WTC11 (cell line): ENCODE measurements around the gene ACTN2. TPM values are rescaled to one million over a fixed set of nuclear protein-coding genes. Genes with fewer than 3 reads are reported as not detected.

ENCODE experiments used
- ATAC-seq: fragments of 200-7000 bp; cut with Tn5 transposase; 2 replicates; pipeline ENCODE4 v1.10.0; 2021; ENCODE audit warnings: mild to moderate bottlenecking, moderate library complexity
- CTCF ChIA-PET: fragments of 300-600 bp; sonication (Branson Sonifier 250); formaldehyde crosslinking; loops from one replicate; lab custom pipeline; 2021; ENCODE audit warnings: antibody characterized with exemption; lab: Charles Lee
- POLR2A ChIA-PET: fragments of 350-600 bp; sonication (Branson Sonifier 250); formaldehyde crosslinking; loops from one replicate; lab custom pipeline; 2021; ENCODE audit warnings: antibody characterized with exemption; lab: Charles Lee
- DNase-seq: peaks from one replicate; pipeline ENCODE4 v3.0.0; 2021; ENCODE audit warnings: low spot score
- H3K27ac Mint-ChIP-seq: 2 replicates; pipeline ENCODE4 v1.8.0; 2021; ENCODE audit warnings: mixed read lengths
- H3K27me3 Mint-ChIP-seq: 2 replicates; pipeline ENCODE4 v1.8.0; 2021; ENCODE audit warnings: low read depth, mild to moderate bottlenecking, moderate library complexity, mixed read lengths
- H3K36me3 Mint-ChIP-seq: 2 replicates; pipeline ENCODE4 v1.8.0; 2021; ENCODE audit warnings: mixed read lengths
- H3K4me1 Mint-ChIP-seq: 2 replicates; pipeline ENCODE4 v1.8.0; 2022; ENCODE audit warnings: mixed read lengths
- H3K4me3 Mint-ChIP-seq: 2 replicates; pipeline ENCODE4 v1.8.0; 2021; ENCODE audit warnings: mild to moderate bottlenecking, moderate library complexity, mixed read lengths
- H3K9me3 Mint-ChIP-seq: 2 replicates; pipeline ENCODE4 v1.8.0; 2021; ENCODE audit warnings: mixed read lengths
- ATF2 ChIP-seq: sonication (generic); formaldehyde crosslinking; IDR thresholded peaks from 2 replicates; pipeline ENCODE4 v1.8.1; 2022; ENCODE audit warnings: low read depth, missing genetic modification reagents, borderline replicate concordance
- CBFB ChIP-seq: sonication (generic); formaldehyde crosslinking; IDR thresholded peaks from 2 replicates; pipeline ENCODE4 v1.8.1; 2022; ENCODE audit warnings: mild to moderate bottlenecking, low read depth, missing genetic modification reagents
- CREM ChIP-seq: sonication (generic); formaldehyde crosslinking; IDR thresholded peaks from 2 replicates; pipeline ENCODE4 v1.8.1; 2022; ENCODE audit warnings: mild to moderate bottlenecking, missing genetic modification reagents, moderate library complexity
- CTCF ChIP-seq: fragments of 200-600 bp; IDR thresholded peaks from 2 replicates; pipeline ENCODE4 v1.8.0; 2022; ENCODE audit warnings: antibody characterized with exemption
- E2F1 ChIP-seq: sonication (generic); formaldehyde crosslinking; IDR thresholded peaks from 2 replicates; pipeline ENCODE4 v1.8.0; 2022; ENCODE audit warnings: mild to moderate bottlenecking, missing genetic modification reagents
- ELF4 ChIP-seq: sonication (generic); formaldehyde crosslinking; IDR thresholded peaks from 2 replicates; pipeline ENCODE4 v1.8.1; 2022; ENCODE audit warnings: low read depth, mild to moderate bottlenecking, moderate library complexity, missing genetic modification reagents
- EMX1 ChIP-seq: fragments of 250-450 bp; sonication (Bioruptor Pico); IDR thresholded peaks from 2 replicates; pipeline ENCODE4 v1.8.0; 2021; ENCODE audit warnings: mild to moderate bottlenecking
- ETV6 ChIP-seq: sonication (generic); formaldehyde crosslinking; IDR thresholded peaks from 2 replicates; pipeline ENCODE4 v1.8.1; 2022; ENCODE audit warnings: mild to moderate bottlenecking, missing genetic modification reagents
- HMGA2 ChIP-seq: fragments of 250-450 bp; sonication (Bioruptor Pico); IDR thresholded peaks from 2 replicates; pipeline ENCODE4 v1.4.0; 2021; ENCODE audit warnings: mild to moderate bottlenecking, moderate library complexity
- IRF2 ChIP-seq: sonication (generic); formaldehyde crosslinking; IDR thresholded peaks from 2 replicates; pipeline ENCODE4 v1.8.0; 2022; ENCODE audit warnings: low read depth, missing genetic modification reagents, borderline replicate concordance
- KAT7 ChIP-seq: sonication (generic); formaldehyde crosslinking; IDR thresholded peaks from 2 replicates; pipeline ENCODE4 v1.8.1; 2023; ENCODE audit warnings: missing genetic modification reagents, mild to moderate bottlenecking, borderline replicate concordance
- MXD4 ChIP-seq: fragments of 250-450 bp; sonication (Bioruptor Pico); IDR thresholded peaks from 2 replicates; pipeline ENCODE4 v1.8.0; 2021; ENCODE audit warnings: mild to moderate bottlenecking, moderate library complexity, borderline replicate concordance
- OVOL2 ChIP-seq: fragments of 250-450 bp; sonication (Bioruptor Pico); IDR thresholded peaks from 2 replicates; pipeline ENCODE4 v1.9.0; 2021; ENCODE audit warnings: mild to moderate bottlenecking, borderline replicate concordance
- PRDM15 ChIP-seq: sonication (generic); formaldehyde crosslinking; IDR thresholded peaks from 2 replicates; pipeline ENCODE4 v1.8.0; 2022; ENCODE audit warnings: missing genetic modification reagents
- SMAD3 ChIP-seq: sonication (generic); formaldehyde crosslinking; IDR thresholded peaks from 2 replicates; pipeline ENCODE4 v1.8.0; 2022; ENCODE audit warnings: missing genetic modification reagents, mild to moderate bottlenecking, borderline replicate concordance
- TCF7 ChIP-seq: sonication (generic); formaldehyde crosslinking; IDR thresholded peaks from 2 replicates; pipeline ENCODE4 v1.8.0; 2022; ENCODE audit warnings: mild to moderate bottlenecking, low read depth, missing genetic modification reagents, moderate library complexity
- USF1 ChIP-seq: sonication (generic); formaldehyde crosslinking; IDR thresholded peaks from 2 replicates; pipeline ENCODE4 v1.8.0; 2022; ENCODE audit warnings: mild to moderate bottlenecking, missing genetic modification reagents
- ZNF219 ChIP-seq: sonication (generic); formaldehyde crosslinking; IDR thresholded peaks from 2 replicates; pipeline ENCODE4 v1.8.0; 2023; ENCODE audit warnings: missing genetic modification reagents, mild to moderate bottlenecking, borderline replicate concordance
- ZNF263 ChIP-seq: sonication (generic); formaldehyde crosslinking; IDR thresholded peaks from 2 replicates; pipeline ENCODE4 v1.8.1; 2022; ENCODE audit warnings: low read depth, mild to moderate bottlenecking, moderate library complexity, missing genetic modification reagents
- ZNF396 ChIP-seq: fragments of 250-450 bp; sonication (Bioruptor Pico); IDR thresholded peaks from 2 replicates; pipeline ENCODE4 v1.8.0; 2021; ENCODE audit warnings: mild to moderate bottlenecking, moderate library complexity, borderline replicate concordance
- total RNA-seq: library from RNA; stranded (reverse); gene quantifications from 3 replicates; pipeline ENCODE4 v1.2.3, GENCODE V29; 2021
- TF ChIP-seq, protein P1 (sequence below): fragments of 250-450 bp; sonication (Bioruptor Pico); IDR thresholded peaks from 2 replicates; pipeline ENCODE4 v2.1.2; 2022; ENCODE audit warnings: mild to moderate bottlenecking, moderate library complexity
- TF ChIP-seq, protein P2 (sequence below): sonication (generic); formaldehyde crosslinking; IDR thresholded peaks from 2 replicates; pipeline ENCODE4 v1.8.1; 2022; ENCODE audit warnings: mild to moderate bottlenecking, moderate library complexity, missing genetic modification reagents
- TF ChIP-seq, protein P3 (sequence below): sonication (generic); formaldehyde crosslinking; IDR thresholded peaks from 2 replicates; pipeline ENCODE4 v1.8.1; 2023; ENCODE audit warnings: mild to moderate bottlenecking, moderate library complexity, missing genetic modification reagents

ACTN2 gene
- total RNA-seq, 1 experiment from 2014 or later: 2.0 TPM

DNA sequence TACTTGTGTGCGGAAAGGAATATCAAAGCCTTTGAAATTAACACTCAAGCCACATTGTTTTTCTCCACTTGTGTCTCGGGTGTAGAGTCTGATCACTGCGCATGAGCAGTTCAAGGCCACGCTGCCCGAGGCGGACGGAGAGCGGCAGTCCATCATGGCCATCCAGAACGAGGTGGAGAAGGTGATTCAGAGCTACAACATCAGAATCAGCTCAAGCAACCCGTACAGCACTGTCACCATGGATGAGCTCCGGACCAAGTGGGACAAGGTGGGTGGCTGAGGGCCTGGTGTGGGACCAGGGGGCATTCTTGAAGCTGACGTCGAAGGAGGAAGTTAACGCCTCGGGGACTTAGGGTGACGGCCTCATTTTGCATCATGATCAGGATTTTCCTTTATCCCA, 65.1 kb downstream of the ACTN2 start:
- H3K27me3 Mint-ChIP-seq: no peaks in the 10 kb centered on the region
- H3K36me3 Mint-ChIP-seq: no peaks in the 10 kb centered on the region; the same call in 1 of the 2 replicates
- TF ChIP-seq, protein P1, sequence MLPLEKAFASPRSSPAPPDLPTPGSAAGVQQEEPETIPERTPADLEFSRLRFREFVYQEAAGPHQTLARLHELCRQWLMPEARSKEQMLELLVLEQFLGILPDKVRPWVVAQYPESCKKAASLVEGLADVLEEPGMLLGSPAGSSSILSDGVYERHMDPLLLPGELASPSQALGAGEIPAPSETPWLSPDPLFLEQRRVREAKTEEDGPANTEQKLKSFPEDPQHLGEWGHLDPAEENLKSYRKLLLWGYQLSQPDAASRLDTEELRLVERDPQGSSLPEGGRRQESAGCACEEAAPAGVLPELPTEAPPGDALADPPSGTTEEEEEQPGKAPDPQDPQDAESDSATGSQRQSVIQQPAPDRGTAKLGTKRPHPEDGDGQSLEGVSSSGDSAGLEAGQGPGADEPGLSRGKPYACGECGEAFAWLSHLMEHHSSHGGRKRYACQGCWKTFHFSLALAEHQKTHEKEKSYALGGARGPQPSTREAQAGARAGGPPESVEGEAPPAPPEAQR (CRISPR knock-in tag): no peak
- no peak for TF ChIP-seq ATF2 (CRISPR knock-in tag)
- no peak for TF ChIP-seq ELF4
- TF ChIP-seq, protein P2, sequence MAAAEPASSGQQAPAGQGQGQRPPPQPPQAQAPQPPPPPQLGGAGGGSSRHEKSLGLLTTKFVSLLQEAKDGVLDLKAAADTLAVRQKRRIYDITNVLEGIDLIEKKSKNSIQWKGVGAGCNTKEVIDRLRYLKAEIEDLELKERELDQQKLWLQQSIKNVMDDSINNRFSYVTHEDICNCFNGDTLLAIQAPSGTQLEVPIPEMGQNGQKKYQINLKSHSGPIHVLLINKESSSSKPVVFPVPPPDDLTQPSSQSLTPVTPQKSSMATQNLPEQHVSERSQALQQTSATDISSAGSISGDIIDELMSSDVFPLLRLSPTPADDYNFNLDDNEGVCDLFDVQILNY: no peak
- no peak for TF ChIP-seq PRDM15 (CRISPR knock-in tag)
- TF ChIP-seq, all 79 proteins: peak for 0
- H3K27ac Mint-ChIP-seq: peak overlapping the region; percentile 49; the same call in 1 of the 2 replicates
- H3K4me1 Mint-ChIP-seq: no peaks in the 10 kb centered on the region
- no peak overlapping the region for H3K4me3 Mint-ChIP-seq
- no peaks in the 10 kb centered on the region for H3K9me3 Mint-ChIP-seq
- no peak for DNase-seq
- POLR2A ChIA-PET: no interaction called here
- CTCF ChIA-PET: no interaction called here
- no peak for ATAC-seq

- Mint-ChIP-seq H3K9me3 (no peaks in the 10 kb centered on the region), H3K4me3 (no peak overlapping the region), H3K27me3 (no peaks in the 10 kb centered on the region), H3K4me1 (no peaks in the 10 kb centered on the region), H3K27ac (no peak overlapping the region), H3K36me3 (no peaks in the 10 kb centered on the region; the same call in 1 of the 2 replicates)
- DNase-seq (no peak), ATAC-seq (no peak)
- CTCF ChIA-PET: interaction anchor here (0.6 kb wide), 1 partner anchor 103 kb away, joined by 3 read pairs; no protein-coding TSS in a partner anchor
- POLR2A ChIA-PET: no interaction called here
- TF ChIP-seq OVOL2 (CRISPR knock-in tag) (no peak), E2F1 (no peak), USF1 (CRISPR knock-in tag) (no peak), SMAD3 (CRISPR knock-in tag) (no peak), ELF4 (no peak), CREM (CRISPR knock-in tag) (no peak), IRF2 (no peak), ZNF396 (CRISPR knock-in tag) (no peak), ZNF263 (CRISPR knock-in tag) (no peak), ETV6 (no peak), HMGA2 (CRISPR knock-in tag) (no peak), CBFB (no peak), KAT7 (CRISPR knock-in tag) (no peak), EMX1 (CRISPR knock-in tag) (no peak), ZNF219 (no peak), CTCF (no peak), TCF7 (CRISPR knock-in tag) (no peak), MXD4 (CRISPR knock-in tag) (no peak)
- TF ChIP-seq, protein P3, sequence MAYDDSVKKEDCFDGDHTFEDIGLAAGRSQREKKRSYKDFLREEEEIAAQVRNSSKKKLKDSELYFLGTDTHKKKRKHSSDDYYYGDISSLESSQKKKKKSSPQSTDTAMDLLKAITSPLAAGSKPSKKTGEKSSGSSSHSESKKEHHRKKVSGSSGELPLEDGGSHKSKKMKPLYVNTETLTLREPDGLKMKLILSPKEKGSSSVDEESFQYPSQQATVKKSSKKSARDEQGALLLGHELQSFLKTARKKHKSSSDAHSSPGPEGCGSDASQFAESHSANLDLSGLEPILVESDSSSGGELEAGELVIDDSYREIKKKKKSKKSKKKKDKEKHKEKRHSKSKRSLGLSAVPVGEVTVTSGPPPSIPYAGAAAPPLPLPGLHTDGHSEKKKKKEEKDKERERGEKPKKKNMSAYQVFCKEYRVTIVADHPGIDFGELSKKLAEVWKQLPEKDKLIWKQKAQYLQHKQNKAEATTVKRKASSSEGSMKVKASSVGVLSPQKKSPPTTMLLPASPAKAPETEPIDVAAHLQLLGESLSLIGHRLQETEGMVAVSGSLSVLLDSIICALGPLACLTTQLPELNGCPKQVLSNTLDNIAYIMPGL (CRISPR knock-in tag): no peak
Observed at GRCh38 chr1:236751935-236752334, 65.6 kb downstream of the ACTN2 start.
